ENCODE measurements around the gene PPP4R3B. TPM values are rescaled to one million over a fixed set of nuclear protein-coding genes. Genes with fewer than 3 reads are reported as not detected.

The PPP4R3B gene
- total and polyA plus RNA-seq, 4 experiments from 2014 or later, result 76.7 to 114 (median 97.8) TPM

DNA sequence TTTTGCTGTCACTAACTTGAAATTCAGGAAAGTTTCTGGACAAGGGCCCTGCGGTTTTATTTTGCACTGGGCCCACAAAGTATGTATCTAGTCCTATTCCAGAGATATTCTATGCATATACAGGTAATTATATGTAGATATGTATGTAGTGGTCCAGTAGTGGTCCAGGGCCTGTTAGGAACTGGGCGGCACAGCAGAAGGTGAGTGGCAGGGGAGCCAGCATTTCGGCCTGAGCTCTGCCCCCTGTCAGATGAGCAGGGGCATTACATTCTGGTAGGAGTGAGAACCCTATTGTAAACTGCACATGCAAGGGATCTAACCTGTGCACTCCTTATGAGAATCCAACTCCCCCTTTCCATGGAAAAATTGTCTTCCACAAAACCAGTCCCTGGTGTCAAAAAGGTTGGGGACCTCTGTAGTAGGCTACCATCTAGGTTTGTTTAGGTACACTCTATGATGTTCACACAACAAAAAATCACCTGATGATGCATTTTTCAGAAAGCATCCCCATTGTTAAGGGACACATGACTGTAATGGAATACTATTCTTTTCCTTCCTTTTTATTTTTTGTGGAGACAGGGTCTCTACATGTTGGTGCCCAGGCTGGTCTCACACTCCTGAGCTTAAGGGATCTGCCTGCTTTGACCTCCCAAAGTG, 2.8 kb upstream of the PPP4R3B start:
- Mint-ChIP-seq H3K27ac (peak overlapping the region in 5 of 7 donors; percentile 58 to 79 (median 73)), H3K36me3 (peaks cover 14 to 33% of the 10 kb centered on the region in 2 donors), H3K4me1 (peaks cover 16 to 51% (median 48%) of the 10 kb centered on the region in 4 donors), H3K9me3 (no peaks in the 10 kb centered on the region), H3K4me3 (peak overlapping the region in 2 of 8 donors; percentile 67 to 83), H3K27me3 (no peaks in the 10 kb centered on the region)
- Histone ChIP-seq H3K27me3 (ENCODE audit: insufficient read depth, low read length) (no peaks in the 10 kb centered on the region), H3K9me3 (ENCODE audit: control insufficient read depth in 1 of 2, low read length in 2 of 2) (no peaks in the 10 kb centered on the region), H3K4me1 (ENCODE audit: insufficient read depth, low read length) (peaks cover 73% of the 10 kb centered on the region), H3K27ac (ENCODE audit: low read depth, low read length) (no peak overlapping the region), H3K36me3 (ENCODE audit: insufficient read depth, low read length) (peaks cover 5% of the 10 kb centered on the region), H3K4me3 (ENCODE audit: low read length in 2 of 2) (no peak overlapping the region)
- intact Hi-C loops (cut with micrococcal nuclease), result no loop called here
- ChIA-PET POLR2A (ENCODE audit: partially characterized antibody) (interaction anchor here (3.3 kb wide), 1 partner anchor 101 kb away, joined by 15 read pairs; the partner anchor contains the start of gene CFAP36), CTCF (ENCODE audit: partially characterized antibody) (no interaction called here)
- DNase-seq, result no peak

DNA sequence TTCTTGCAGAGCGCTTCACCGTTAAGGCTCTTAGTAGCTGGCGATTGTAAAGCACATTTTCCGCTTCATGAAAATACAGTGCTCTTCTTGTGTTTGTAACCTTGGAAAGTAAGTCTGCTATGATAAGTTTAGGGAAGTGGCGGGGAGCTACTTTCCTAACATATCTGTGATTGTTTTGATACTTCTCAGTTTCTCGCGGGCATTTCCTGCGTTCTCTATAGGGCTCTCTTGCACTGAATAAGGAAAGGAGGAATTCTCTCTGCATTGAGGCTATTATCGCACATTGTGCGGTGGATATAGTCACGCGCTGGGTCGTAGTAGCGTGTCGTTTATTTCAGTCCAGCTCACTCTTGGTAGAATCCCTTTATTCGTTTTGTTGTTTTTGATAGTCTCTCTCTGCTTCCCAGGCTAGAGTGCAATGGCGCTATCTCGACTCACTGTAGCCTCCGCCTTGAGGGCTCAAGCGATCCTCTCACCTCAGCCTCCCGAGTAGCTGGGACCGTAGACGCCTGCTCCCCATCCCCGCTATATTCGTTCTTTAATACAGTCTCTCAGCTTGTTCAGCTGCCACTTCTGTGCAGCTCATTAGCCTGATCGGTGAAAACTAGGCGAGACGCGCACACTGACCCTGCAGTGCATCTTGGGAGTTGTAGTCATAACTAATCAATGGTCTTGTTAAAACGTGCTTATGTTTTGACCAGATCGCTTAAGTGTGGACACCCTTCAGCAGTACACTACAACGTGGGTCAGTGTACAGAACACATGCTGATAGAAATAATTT, 1.0 kb upstream of the PPP4R3B start:
- Mint-ChIP-seq H3K27ac (no peak overlapping the region), H3K27me3 (no peaks in the 10 kb centered on the region), H3K36me3 (peaks cover 21 to 38% of the 10 kb centered on the region in 2 donors), H3K4me3 (no peak overlapping the region), H3K4me1 (peaks cover 22 to 50% (median 47%) of the 10 kb centered on the region in 4 donors), H3K9me3 (no peaks in the 10 kb centered on the region)
- Histone ChIP-seq H3K27ac (ENCODE audit: low read depth, low read length) (peak overlapping the region; percentile 100), H3K27me3 (ENCODE audit: insufficient read depth, low read length) (no peaks in the 10 kb centered on the region), H3K4me3 (ENCODE audit: low read length in 2 of 2) (peak overlapping the region; percentile 90 to 97), H3K9me3 (ENCODE audit: control insufficient read depth in 1 of 2, low read length in 2 of 2) (no peaks in the 10 kb centered on the region), H3K36me3 (ENCODE audit: insufficient read depth, low read length) (peaks cover 15% of the 10 kb centered on the region), H3K4me1 (ENCODE audit: insufficient read depth, low read length) (peaks cover 75% of the 10 kb centered on the region)
- POLR2A ChIA-PET (ENCODE audit: partially characterized antibody), result interaction anchor here (0.5 to 2.9 kb wide), 30 partner anchors 8 to 1851 kb away, joined by 3 to 90 read pairs (median 5); partner anchors contain the start of genes CCDC88A, CFAP36, CHAC2 and CLHC1
- intact Hi-C loops (cut with micrococcal nuclease), result loop anchor here (5.0 kb wide), 1 partner anchor 336 kb away; no protein-coding TSS in a partner anchor
- CTCF ChIA-PET (ENCODE audit: partially characterized antibody), result interaction anchor here (0.7 to 1.2 kb wide), 4 partner anchors 98 to 570 kb away, joined by 3 to 6 read pairs (median 3); partner anchors contain the start of gene CFAP36
- DNase-seq, result peak; percentile 47 to 69 (median 56)

DNA sequence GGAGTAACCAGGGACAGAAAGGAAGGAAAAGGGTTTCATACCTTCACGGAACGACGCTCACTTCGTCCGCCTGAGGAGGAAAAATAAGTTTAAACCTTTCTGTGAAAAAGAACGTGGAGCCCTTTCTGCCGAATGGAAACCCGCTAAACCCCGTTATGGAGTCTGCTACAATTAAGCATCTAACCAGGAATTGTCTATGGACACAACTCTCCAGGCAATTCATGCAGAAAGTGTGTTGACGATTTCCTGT, 528 bp upstream of the PPP4R3B start:
- Mint-ChIP-seq H3K4me1 (peaks cover 23 to 48% (median 45%) of the 10 kb centered on the region in 4 donors), H3K36me3 (peaks cover 24 to 38% of the 10 kb centered on the region in 2 donors), H3K27ac (no peak overlapping the region), H3K4me3 (no peak overlapping the region), H3K9me3 (no peaks in the 10 kb centered on the region), H3K27me3 (no peaks in the 10 kb centered on the region)
- intact Hi-C loops (cut with micrococcal nuclease), result loop anchor here (5.0 kb wide), 1 partner anchor 336 kb away; no protein-coding TSS in a partner anchor
- CTCF ChIA-PET (ENCODE audit: partially characterized antibody), result interaction anchor here (1.1 to 1.2 kb wide), 3 partner anchors 97 to 194 kb away, joined by 3 to 6 read pairs (median 3); partner anchors contain the start of gene CFAP36
- H3K27me3 ChIP-seq (ENCODE audit: insufficient read depth, low read length), result no peaks in the 10 kb centered on the region
- DNase-seq, result no peak
- H3K9me3 ChIP-seq (ENCODE audit: control insufficient read depth in 1 of 2, low read length in 2 of 2), result no peaks in the 10 kb centered on the region
- H3K4me1 ChIP-seq (ENCODE audit: insufficient read depth, low read length), result peaks cover 69% of the 10 kb centered on the region
- H3K36me3 ChIP-seq (ENCODE audit: insufficient read depth, low read length), result peaks cover 15% of the 10 kb centered on the region
- POLR2A ChIA-PET (ENCODE audit: partially characterized antibody), result interaction anchor here (0.5 to 2.9 kb wide), 31 partner anchors 8 to 1850 kb away, joined by 3 to 90 read pairs (median 5); partner anchors contain the start of genes CCDC88A, CFAP36, CHAC2 and CLHC1
- H3K27ac ChIP-seq (ENCODE audit: low read depth, low read length), result peak overlapping the region; percentile 100
- peak overlapping the region; percentile 90 to 97 for H3K4me3 ChIP-seq (ENCODE audit: low read length in 2 of 2)

DNA sequence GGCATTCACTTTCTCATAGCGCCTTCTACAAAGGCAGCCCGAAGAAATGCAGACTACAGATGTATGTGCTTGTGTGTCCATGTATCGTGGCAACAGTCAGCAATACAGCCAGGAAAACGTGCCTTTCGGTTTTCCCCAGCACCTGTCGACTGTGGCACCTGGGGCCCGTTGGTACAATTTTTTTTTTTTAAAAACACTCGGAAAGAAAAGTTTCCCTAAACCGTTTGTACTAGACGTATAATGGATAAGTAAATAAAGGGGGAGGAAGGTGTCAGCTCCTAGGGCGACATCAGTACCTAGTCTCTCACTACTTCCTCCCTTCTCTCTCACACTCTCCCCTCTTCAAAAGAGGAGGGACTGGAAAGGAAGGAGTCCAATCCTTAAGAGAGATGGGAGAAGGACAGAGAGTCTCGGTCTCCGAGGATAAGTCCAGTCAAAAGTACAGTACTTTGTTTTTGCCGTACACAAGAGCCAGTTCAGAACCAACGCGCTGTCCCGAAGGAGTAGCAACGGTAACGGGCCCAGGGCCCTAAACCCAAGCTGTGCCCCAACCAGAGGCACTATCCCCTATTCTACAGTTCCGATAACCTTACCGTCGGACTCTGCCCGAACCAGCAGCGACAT, 759 bp downstream of the PPP4R3B start:
- Histone ChIP-seq H3K9me3 (ENCODE audit: control insufficient read depth in 1 of 2, low read length in 2 of 2) (no peaks in the 10 kb centered on the region), H3K27ac (ENCODE audit: low read depth, low read length) (peak overlapping the region; percentile 100), H3K4me1 (ENCODE audit: insufficient read depth, low read length) (peaks cover 57% of the 10 kb centered on the region), H3K27me3 (ENCODE audit: insufficient read depth, low read length) (no peaks in the 10 kb centered on the region), H3K36me3 (ENCODE audit: insufficient read depth, low read length) (peaks cover 19% of the 10 kb centered on the region), H3K4me3 (ENCODE audit: low read length in 2 of 2) (peak overlapping the region; percentile 97 to 98)
- H3K9me3 Mint-ChIP-seq, result no peaks in the 10 kb centered on the region
- H3K36me3 Mint-ChIP-seq, result peaks cover 19 to 33% of the 10 kb centered on the region in 2 donors
- no peak overlapping the region for H3K4me3 Mint-ChIP-seq
- POLR2A ChIA-PET (ENCODE audit: partially characterized antibody), result interaction anchor here (0.9 to 2.9 kb wide), 15 partner anchors 9 to 1849 kb away, joined by 3 to 90 read pairs (median 5); partner anchors contain the start of genes CFAP36, CHAC2, RPS27A and RTN4
- intact Hi-C loops (cut with micrococcal nuclease), result loop anchor here (1.0 to 5.0 kb wide), 10 partner anchors 14 to 1501 kb away; partner anchors contain the start of genes ACYP2, CCDC88A, CFAP36 and CLHC1
- CTCF ChIA-PET (ENCODE audit: partially characterized antibody), result no interaction called here
- H3K27ac Mint-ChIP-seq, result no peak overlapping the region
- H3K4me1 Mint-ChIP-seq, result peaks cover 25 to 38% (median 36%) of the 10 kb centered on the region in 4 donors
- DNase-seq, result peak; percentile 56 to 84 (median 71)
- no peaks in the 10 kb centered on the region for H3K27me3 Mint-ChIP-seq

DNA sequence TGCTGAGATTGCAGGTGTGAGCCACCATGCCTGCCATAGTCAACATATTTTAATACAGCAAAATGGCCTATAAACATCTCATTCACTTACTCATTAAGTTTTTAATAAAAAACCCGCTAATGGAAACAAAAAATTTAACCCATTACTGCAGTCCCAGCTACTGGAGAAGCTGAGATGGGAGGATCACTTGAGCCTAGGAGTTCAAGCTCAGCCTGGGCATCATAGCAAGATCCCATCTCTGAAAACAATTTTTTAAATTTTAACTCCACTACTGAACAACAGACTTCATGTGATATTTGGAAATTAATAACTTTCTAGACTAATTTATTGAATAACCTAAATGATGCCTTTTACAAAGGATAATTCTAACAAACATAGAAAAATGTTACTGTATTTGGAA, 5.4 kb downstream of the PPP4R3B start:
- peak overlapping the region in 1 of 7 donors; percentile 62 for H3K27ac Mint-ChIP-seq
- H3K36me3 ChIP-seq (ENCODE audit: insufficient read depth, low read length), result peaks cover 16% of the 10 kb centered on the region
- peaks cover 68% of the 10 kb centered on the region for H3K4me1 ChIP-seq (ENCODE audit: insufficient read depth, low read length)
- no peak overlapping the region for H3K4me3 ChIP-seq (ENCODE audit: low read length in 2 of 2)
- no peaks in the 10 kb centered on the region for H3K9me3 ChIP-seq (ENCODE audit: control insufficient read depth in 1 of 2, low read length in 2 of 2)
- H3K27me3 ChIP-seq (ENCODE audit: insufficient read depth, low read length), result no peaks in the 10 kb centered on the region
- no peak overlapping the region for H3K4me3 Mint-ChIP-seq
- ChIA-PET CTCF (ENCODE audit: partially characterized antibody) (no interaction called here), POLR2A (ENCODE audit: partially characterized antibody) (interaction anchor here (0.9 kb wide), 1 partner anchor 92 kb away, joined by 3 read pairs; the partner anchor contains the start of gene CFAP36)
- peaks cover 24 to 44% of the 10 kb centered on the region in 2 donors for H3K36me3 Mint-ChIP-seq
- H3K9me3 Mint-ChIP-seq, result no peaks in the 10 kb centered on the region
- H3K27me3 Mint-ChIP-seq, result no peaks in the 10 kb centered on the region
- intact Hi-C loops (cut with micrococcal nuclease), result no loop called here
- no peak for DNase-seq
- peaks cover 35 to 77% (median 57%) of the 10 kb centered on the region in 4 donors for H3K4me1 Mint-ChIP-seq
- H3K27ac ChIP-seq (ENCODE audit: low read depth, low read length), result no peak overlapping the region

DNA sequence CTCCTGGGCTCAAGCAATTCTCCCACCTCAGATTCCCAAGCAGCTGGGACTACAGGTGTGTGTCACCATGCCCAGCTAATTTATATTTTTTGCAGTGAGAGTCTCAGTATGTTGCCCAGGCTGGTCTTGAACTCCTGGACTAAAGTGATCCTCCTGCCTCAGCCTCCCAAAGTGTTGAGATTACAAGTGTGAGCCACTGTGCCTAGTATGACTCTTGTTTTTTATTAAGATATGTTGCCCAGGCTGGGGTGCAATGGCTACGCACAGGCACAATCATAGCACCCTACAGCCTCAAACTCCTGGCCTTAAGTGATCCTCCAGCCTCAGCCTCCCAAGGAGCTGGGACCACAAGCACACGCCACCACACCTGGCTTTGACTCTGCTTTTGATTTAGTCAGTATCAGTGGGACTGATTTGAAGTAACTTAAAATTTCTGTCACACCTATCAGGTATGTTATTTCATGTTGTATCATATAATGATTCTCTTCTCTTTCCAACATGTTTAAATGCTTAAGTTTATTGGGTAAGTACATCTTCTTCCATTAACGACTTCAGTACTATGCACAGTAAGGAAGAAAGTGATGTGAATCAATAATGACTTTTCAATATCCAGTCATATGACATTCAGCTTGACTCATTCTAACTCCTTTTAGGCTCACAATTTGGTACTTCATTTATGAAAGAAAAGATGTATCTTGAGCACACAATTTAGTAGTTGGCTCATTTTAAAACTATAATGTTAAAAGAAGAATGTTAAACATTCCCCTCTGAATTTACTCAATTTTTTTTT, 6.3 kb downstream of the PPP4R3B start:
- Mint-ChIP-seq H3K9me3 (no peaks in the 10 kb centered on the region), H3K36me3 (peaks cover 27 to 44% of the 10 kb centered on the region in 2 donors), H3K4me1 (peaks cover 38 to 74% (median 61%) of the 10 kb centered on the region in 4 donors), H3K27ac (peak overlapping the region in 5 of 7 donors; percentile 10 to 75 (median 62)), H3K27me3 (no peaks in the 10 kb centered on the region), H3K4me3 (no peak overlapping the region)
- CTCF ChIA-PET (ENCODE audit: partially characterized antibody), result interaction anchor here (0.7 kb wide), 1 partner anchor 27 kb away, joined by 3 read pairs; no protein-coding TSS in a partner anchor
- no peak overlapping the region for H3K4me3 ChIP-seq (ENCODE audit: low read length in 2 of 2)
- no peaks in the 10 kb centered on the region for H3K9me3 ChIP-seq (ENCODE audit: control insufficient read depth in 1 of 2, low read length in 2 of 2)
- H3K27ac ChIP-seq (ENCODE audit: low read depth, low read length), result no peak overlapping the region
- peaks cover 68% of the 10 kb centered on the region for H3K4me1 ChIP-seq (ENCODE audit: insufficient read depth, low read length)
- H3K36me3 ChIP-seq (ENCODE audit: insufficient read depth, low read length), result peaks cover 16% of the 10 kb centered on the region
- POLR2A ChIA-PET (ENCODE audit: partially characterized antibody), result interaction anchor here (0.6 to 1.1 kb wide), 2 partner anchors 91 to 571 kb away, joined by 4 to 5 read pairs; partner anchors contain the start of gene CFAP36
- intact Hi-C loops (cut with micrococcal nuclease), result no loop called here
- no peak for DNase-seq
- H3K27me3 ChIP-seq (ENCODE audit: insufficient read depth, low read length), result no peaks in the 10 kb centered on the region

All from CD4-positive, alpha-beta memory T cell (primary cell).